ENCODE results near the gene NOS3. TPM values are rescaled to one million over a fixed set of nuclear protein-coding genes. Genes with fewer than 3 reads are reported as not detected.

NOS3 gene
- total RNA-seq, 2 experiments from 2014 or later, result 5.4 to 6.2 TPM

DNA sequence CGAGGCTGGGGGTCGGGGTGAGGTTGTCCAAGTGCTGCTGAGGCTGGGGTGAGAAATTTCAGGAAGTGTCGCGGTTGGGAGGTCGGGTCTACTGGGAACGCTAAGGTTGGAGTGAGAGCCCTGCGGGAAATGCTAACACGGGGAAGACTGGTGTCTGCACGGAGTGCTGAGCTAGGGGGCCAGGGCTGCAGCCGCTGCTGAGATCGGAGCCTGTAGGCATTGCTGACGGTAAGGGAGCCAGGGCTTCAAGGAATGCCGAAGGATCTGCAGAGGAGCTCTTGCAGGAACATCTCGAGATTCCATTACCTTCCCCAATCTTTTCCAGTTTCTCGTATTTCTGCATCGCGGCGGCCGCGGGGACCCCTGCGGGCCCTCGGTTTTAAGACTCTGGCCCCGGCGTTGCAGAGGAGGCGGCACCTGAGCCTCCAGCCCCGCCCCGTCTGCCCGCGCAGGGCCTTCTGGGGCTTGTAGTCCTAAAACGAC, 66.7 kb downstream of the NOS3 start, which contains the start of gene CDK5:
CDK5 (minus strand) TSS at position 392 of the 483 bp plus-strand sequence; CDS start at position 343, 49 bp downstream.
- H3K27me3 Mint-ChIP-seq, result no peaks in the 10 kb centered on the region
- ATAC-seq, result peak; percentile 4
- CTCF ChIA-PET, result interaction anchor here (1.2 kb wide), 1 partner anchor 39 kb away, joined by 3 read pairs; no protein-coding TSS in a partner anchor

DNA sequence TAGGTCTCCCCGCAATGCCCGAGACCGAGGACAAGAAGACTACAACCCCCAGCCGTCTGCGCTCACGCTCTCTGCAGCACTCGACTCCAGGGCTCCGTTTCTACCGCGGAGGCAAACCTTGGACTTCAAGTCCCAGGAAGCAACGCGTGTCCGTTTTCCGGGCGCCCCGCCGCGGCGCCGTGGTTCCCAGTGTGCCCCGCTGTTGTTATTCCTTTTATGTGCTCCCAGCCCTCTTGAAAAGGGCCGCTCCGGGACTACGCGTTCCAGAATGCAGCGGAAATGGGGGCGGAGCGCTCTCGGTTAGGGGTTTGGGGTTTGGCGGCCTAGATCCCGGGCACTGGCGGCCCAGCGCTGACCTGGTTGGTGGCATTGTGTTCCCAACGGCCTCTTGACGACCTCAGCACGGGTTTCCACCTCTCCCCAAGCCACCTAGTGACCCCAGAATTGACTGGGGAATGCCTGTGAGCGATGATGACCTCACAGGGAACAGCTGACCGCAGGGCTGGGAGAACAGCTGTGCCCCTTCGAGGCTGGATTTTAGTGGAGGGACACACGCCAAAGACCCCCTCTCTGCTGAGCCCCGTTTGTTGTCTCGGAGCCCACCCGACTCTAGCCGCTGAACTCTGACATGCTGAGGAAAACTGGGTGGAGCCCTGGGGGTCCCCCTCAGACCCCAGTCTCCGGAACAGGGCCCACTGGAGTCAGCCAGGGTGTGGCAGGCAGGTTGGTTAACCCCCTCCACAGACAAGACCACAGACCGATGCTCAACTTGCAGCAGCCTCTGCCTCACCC, 67.4 kb downstream of the NOS3 start:
- Mint-ChIP-seq H3K4me3 (peak overlapping the region; percentile 95), H3K27ac (peak overlapping the region; percentile 89), H3K4me1 (ENCODE audit: low read depth) (peaks cover 35% of the 10 kb centered on the region), H3K27me3 (no peaks in the 10 kb centered on the region), H3K36me3 (ENCODE audit: low read depth) (no peaks in the 10 kb centered on the region), H3K9me3 (no peaks in the 10 kb centered on the region)
- CTCF ChIA-PET, result interaction anchor here (0.8 to 1.4 kb wide), 5 partner anchors 25 to 66 kb away, joined by 3 to 7 read pairs (median 4); partner anchors contain the start of genes ABCB8 and TMUB1
- intact Hi-C loops (cut with micrococcal nuclease), result loop anchor here (2.0 kb wide), 2 partner anchors 25 to 29 kb away; partner anchors contain the start of genes ABCB8 and TMUB1
- TF ChIP-seq, protein P1, sequence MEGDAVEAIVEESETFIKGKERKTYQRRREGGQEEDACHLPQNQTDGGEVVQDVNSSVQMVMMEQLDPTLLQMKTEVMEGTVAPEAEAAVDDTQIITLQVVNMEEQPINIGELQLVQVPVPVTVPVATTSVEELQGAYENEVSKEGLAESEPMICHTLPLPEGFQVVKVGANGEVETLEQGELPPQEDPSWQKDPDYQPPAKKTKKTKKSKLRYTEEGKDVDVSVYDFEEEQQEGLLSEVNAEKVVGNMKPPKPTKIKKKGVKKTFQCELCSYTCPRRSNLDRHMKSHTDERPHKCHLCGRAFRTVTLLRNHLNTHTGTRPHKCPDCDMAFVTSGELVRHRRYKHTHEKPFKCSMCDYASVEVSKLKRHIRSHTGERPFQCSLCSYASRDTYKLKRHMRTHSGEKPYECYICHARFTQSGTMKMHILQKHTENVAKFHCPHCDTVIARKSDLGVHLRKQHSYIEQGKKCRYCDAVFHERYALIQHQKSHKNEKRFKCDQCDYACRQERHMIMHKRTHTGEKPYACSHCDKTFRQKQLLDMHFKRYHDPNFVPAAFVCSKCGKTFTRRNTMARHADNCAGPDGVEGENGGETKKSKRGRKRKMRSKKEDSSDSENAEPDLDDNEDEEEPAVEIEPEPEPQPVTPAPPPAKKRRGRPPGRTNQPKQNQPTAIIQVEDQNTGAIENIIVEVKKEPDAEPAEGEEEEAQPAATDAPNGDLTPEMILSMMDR (IDR thresholded peaks at IDR 0.05), result no peak
- peak; percentile 99 for DNase-seq
- POLR2A ChIA-PET, result interaction anchor here (0.6 to 1.4 kb wide), 6 partner anchors 10 to 691 kb away, joined by 3 to 4 read pairs (median 3); partner anchors contain the start of gene TMUB1
- peak; percentile 95 for ATAC-seq

More for the DNA sequence above, 66.7 kb downstream of the NOS3 start, which contains the start of gene CDK5:
- Mint-ChIP-seq H3K36me3 (ENCODE audit: low read depth) (no peaks in the 10 kb centered on the region), H3K27ac (peak within 1 kb of the TSS; percentile 89), H3K9me3 (no peaks in the 10 kb centered on the region), H3K4me1 (ENCODE audit: low read depth) (peaks cover 37% of the 10 kb centered on the region), H3K4me3 (peak within 1 kb of the TSS; percentile 95)
- TF ChIP-seq, protein P1 (IDR thresholded peaks at IDR 0.05), result no peak
- POLR2A ChIA-PET, result interaction anchor here (1.3 kb wide), 1 partner anchor 26 kb away, joined by 4 read pairs; the partner anchor contains the start of gene TMUB1
- intact Hi-C loops (cut with micrococcal nuclease), result no loop called here
- no peak for DNase-seq

DNA sequence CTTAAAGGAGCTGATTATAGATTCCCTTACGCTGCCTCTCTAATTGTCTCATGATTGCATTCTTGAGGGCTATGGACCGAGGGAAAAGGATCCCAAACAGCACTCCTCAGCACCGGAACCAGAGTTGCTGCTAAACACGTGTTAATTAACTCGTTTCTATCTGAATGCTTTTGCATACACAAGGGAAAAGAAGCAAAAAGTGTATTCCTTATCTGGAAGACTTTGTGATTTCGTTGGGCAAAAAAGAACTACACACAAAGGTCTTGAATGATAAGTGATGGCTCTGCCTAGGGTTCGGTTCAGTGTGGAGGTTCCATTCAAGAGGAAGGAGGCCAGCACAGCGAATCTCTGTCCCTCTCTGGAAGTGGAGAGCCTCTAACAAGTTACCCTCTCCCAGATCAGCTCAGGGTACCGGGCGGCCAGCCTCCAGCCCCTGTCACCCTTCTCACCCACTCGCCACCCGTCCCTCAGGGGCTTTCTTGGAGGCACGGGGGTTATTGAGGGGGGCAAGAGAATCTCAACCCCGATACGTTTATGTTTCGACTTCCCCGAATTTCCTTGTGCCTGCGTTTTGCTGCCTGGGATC, 68.1 kb downstream of the NOS3 start:
- H3K9me3 Mint-ChIP-seq, result no peaks in the 10 kb centered on the region
- intact Hi-C loops (cut with micrococcal nuclease), result loop anchor here (2.0 kb wide), 2 partner anchors 24 to 30 kb away; partner anchors contain the start of genes ABCB8 and TMUB1
- TF ChIP-seq, protein P1 (IDR thresholded peaks at IDR 0.05), result no peak
- H3K27me3 Mint-ChIP-seq, result no peaks in the 10 kb centered on the region
- peaks cover 35% of the 10 kb centered on the region for H3K4me1 Mint-ChIP-seq (ENCODE audit: low read depth)
- no peaks in the 10 kb centered on the region for H3K36me3 Mint-ChIP-seq (ENCODE audit: low read depth)
- no peak for ATAC-seq
- POLR2A ChIA-PET, result interaction anchor here (0.6 to 1.4 kb wide), 8 partner anchors 9 to 691 kb away, joined by 3 to 4 read pairs (median 3); partner anchors contain the start of gene TMUB1
- H3K4me3 Mint-ChIP-seq, result peak overlapping the region; percentile 95
- peak overlapping the region; percentile 89 for H3K27ac Mint-ChIP-seq
- CTCF ChIA-PET, result interaction anchor here (0.8 to 1.4 kb wide), 5 partner anchors 24 to 65 kb away, joined by 3 to 7 read pairs (median 4); partner anchors contain the start of genes ABCB8 and TMUB1
- DNase-seq, result peak; percentile 40

DNA sequence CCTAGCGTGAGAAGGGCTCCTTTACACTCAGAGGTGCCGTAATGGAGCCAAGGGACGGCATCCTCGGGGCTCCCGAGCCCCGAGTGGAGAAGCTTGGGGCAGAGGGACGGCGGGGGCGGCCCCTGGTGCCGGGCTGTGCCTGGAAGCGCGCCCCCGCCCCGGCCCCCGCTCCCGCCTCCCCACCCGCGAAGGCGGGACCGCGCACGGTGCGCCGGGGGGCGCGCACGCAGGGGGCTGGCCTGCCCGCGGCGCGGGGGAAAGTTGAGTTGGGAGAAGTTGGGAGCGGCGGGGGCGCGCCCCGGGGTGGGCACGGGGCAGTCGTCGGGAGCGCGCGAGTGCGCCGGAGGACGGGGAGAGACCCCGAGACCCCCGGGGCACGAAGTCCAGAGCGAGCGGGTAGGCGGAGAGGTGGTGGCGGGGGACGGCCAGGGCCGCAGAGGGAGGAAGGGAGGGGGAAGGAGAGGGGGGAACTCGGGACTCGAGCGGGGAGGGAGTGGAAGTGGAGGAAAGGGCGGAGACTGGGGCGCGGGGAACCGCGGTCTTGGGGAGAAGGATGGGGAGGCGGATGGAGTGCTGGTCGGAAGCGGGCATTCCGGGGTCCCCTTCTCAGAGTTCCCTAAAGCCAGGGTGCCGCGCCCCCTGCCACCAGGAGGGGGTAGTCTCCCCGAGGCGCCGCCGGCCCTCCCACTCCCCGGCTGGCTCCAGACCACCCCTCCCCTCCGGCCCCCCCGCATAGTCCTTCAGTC, 68.7 kb downstream of the NOS3 start, which contains the start of gene SLC4A2:
SLC4A2 (plus strand) TSS at position 223 of the 746 bp plus-strand sequence. CDS start 2,399 bp downstream, outside the sequence.
- ATAC-seq (peak; percentile 6), DNase-seq (peak; percentile 72)
- peak within 1 kb of the TSS; percentile 95 for H3K4me3 Mint-ChIP-seq
- no peaks in the 10 kb centered on the region for H3K9me3 Mint-ChIP-seq
- H3K36me3 Mint-ChIP-seq (ENCODE audit: low read depth), result peaks cover 2% of the 10 kb centered on the region
- intact Hi-C loops (cut with micrococcal nuclease), result loop anchor here (2.0 kb wide), 2 partner anchors 23 to 31 kb away; partner anchors contain the start of genes ABCB8 and TMUB1
- peak within 1 kb of the TSS; percentile 89 for H3K27ac Mint-ChIP-seq
- peaks cover 35% of the 10 kb centered on the region for H3K4me1 Mint-ChIP-seq (ENCODE audit: low read depth)
- TF ChIP-seq, protein P1 (IDR thresholded peaks at IDR 0.05), result peak; percentile 75
- ChIA-PET POLR2A (interaction anchor here (0.6 to 1.6 kb wide), 8 partner anchors 10 to 49 kb away, joined by 3 to 8 read pairs (median 3); no protein-coding TSS in a partner anchor), CTCF (interaction anchor here (0.8 to 1.7 kb wide), 10 partner anchors 20 to 65 kb away, joined by 3 to 10 read pairs (median 4); partner anchors contain the start of genes ABCB8, FASTK and TMUB1)
- no peaks in the 10 kb centered on the region for H3K27me3 Mint-ChIP-seq
